ENCODE results near the gene ADAM12.
"Not testable (repeated sequence)": the region's sequence is repeated elsewhere in the genome, so short reads cannot be mapped to it uniquely, and the experiment has no call there.

ADAM12 gene

GRCh38 chr10:126072622-126073021, 315.7 kb downstream of the ADAM12 start:
- DNase-seq = no peak

- no peak for DNase-seq
Measured at GRCh38 chr10:126070476-126071215, 317.6 kb downstream of the ADAM12 start.

GRCh38 chr10:126068322-126068721, 320.0 kb downstream of the ADAM12 start:
- DNase-seq = no peak

GRCh38 chr10:126066456-126066855, 321.8 kb downstream of the ADAM12 start:
- no peak for DNase-seq

- DNase-seq = no peak
Measured at GRCh38 chr10:126065751-126066377, 322.4 kb downstream of the ADAM12 start.

- DNase-seq = no peak
Measured at GRCh38 chr10:126064512-126064911, 323.8 kb downstream of the ADAM12 start.

GRCh38 chr10:126063353-126063791, 324.9 kb downstream of the ADAM12 start:
- no peak for DNase-seq

GRCh38 chr10:126062131-126063032, 325.9 kb downstream of the ADAM12 start:
- DNase-seq = no peak

- no peak for DNase-seq
Measured at GRCh38 chr10:126061526-126061925, 326.8 kb downstream of the ADAM12 start.

- no peak for DNase-seq
Measured at GRCh38 chr10:126060261-126060931, 327.9 kb downstream of the ADAM12 start.

GRCh38 chr10:126059076-126059826, 329.0 kb downstream of the ADAM12 start:
- DNase-seq = no peak

- no peak for DNase-seq
Measured at GRCh38 chr10:126058507-126058906, 329.8 kb downstream of the ADAM12 start.

GRCh38 chr10:126058104-126058503, 330.2 kb downstream of the ADAM12 start:
- no peak for DNase-seq

GRCh38 chr10:126057494-126057893, 330.8 kb downstream of the ADAM12 start:
- no peak for DNase-seq

GRCh38 chr10:126054191-126054590, 334.1 kb downstream of the ADAM12 start:
- DNase-seq = no peak

- DNase-seq = no peak
Measured at GRCh38 chr10:126052171-126052570, 336.1 kb downstream of the ADAM12 start.

- no peak for DNase-seq
Measured at GRCh38 chr10:126049759-126050700, 338.2 kb downstream of the ADAM12 start.

GRCh38 chr10:126047749-126048148, 340.5 kb downstream of the ADAM12 start:
- DNase-seq = not testable (repeated sequence)

- no peak for DNase-seq
Measured at GRCh38 chr10:126046831-126047230, 341.4 kb downstream of the ADAM12 start.

- DNase-seq = no peak
Measured at GRCh38 chr10:126045861-126046260, 342.4 kb downstream of the ADAM12 start.

GRCh38 chr10:126043389-126043788, 344.9 kb downstream of the ADAM12 start:
- DNase-seq = no peak

Data from stimulated activated CD4-positive, alpha-beta T cell treated with anti-CD3 and anti-CD28 coated beads, Interleukin-2, amount 100 ng/mL, for 24 hours (primary cell).